Fibroblast of the aortic adventitia (primary cell): ENCODE measurements around the gene ZNF484. TPM values are rescaled to one million over a fixed set of nuclear protein-coding genes. Genes with fewer than 3 reads are reported as not detected.

Source experiments
- DNase-seq: peaks from one replicate; pipeline ENCODE4 v3.0.0-alpha.2; 2010; ENCODE audit warnings: low read depth
- H3K4me3 ChIP-seq: 2 replicates; pipeline ENCODE4 v1.5.1; 2011; ENCODE audit warnings: low read depth, mild to moderate bottlenecking, control low read depth, low read length, moderate library complexity
- CTCF ChIP-seq: IDR thresholded peaks from 2 replicates; pipeline ENCODE4 v1.5.1; 2011; ENCODE audit warnings: mild to moderate bottlenecking, low read length, control low read depth, inconsistent platforms; ENCODE audit not compliant: insufficient read depth
- small RNA-seq: library from RNA; depleted of rRNA; stranded (forward); fragments of <200 nt; gene quantifications from one replicate; pipeline ENCODE3, GENCODE V24; 2012
- total RNA-seq: library from RNA; depleted of rRNA; stranded (reverse); fragments of >200 nt; gene quantifications from 2 replicates; pipeline ENCODE4 v1.2.3, GENCODE V29; 2012; ENCODE audit warnings: low replicate concordance

ZNF484 gene
- total RNA-seq, 1 donor = 14.0 TPM

- DNase-seq = no peak
- TF ChIP-seq CTCF = no peak
- no peak overlapping the region for H3K4me3 ChIP-seq
Measured at GRCh38 chr9:92795598-92796336, 82.1 kb downstream of the ZNF484 start.

Small RNAs within 50 kb of the gene (small RNA-seq; reads per million reads assigned to genes)
- not detected for gene RNU6-714P

Other genes starting within 250 kb of the ZNF484 start
- gene IPPK, start 207.9 kb downstream of the ZNF484 start, total RNA-seq = 9.6 and 33.0 TPM in 2 replicates
- 24.4 and 39.7 TPM in 2 replicates for gene BICD2, start 113.2 kb downstream of the ZNF484 start, total RNA-seq
- not detected in 2 replicates for gene FGD3, start 69.5 kb upstream of the ZNF484 start, total RNA-seq
- gene SUSD3, start 180.7 kb upstream of the ZNF484 start, total RNA-seq = 0.09 TPM in 1 of 2 replicates, not detected in the other
- 12.4 and 38.9 TPM in 2 replicates for gene CARD19, start 218.2 kb upstream of the ZNF484 start, total RNA-seq